Suprapubic skin (tissue), 4 donors: ENCODE results near the gene STOM. TPM values are rescaled to one million over a fixed set of nuclear protein-coding genes. Genes with fewer than 3 reads are reported as not detected.
A peak's percentile ranks its signal among the peaks of the same experiment; 100 is the strongest.

ENCODE experiments used
- DNase-seq, 2 donors: peaks; one replicate each; pipeline ENCODE4 v3.0.0-alpha.2; 2019; ENCODE audit warnings: low spot score in 2 of 2
- H3K27ac ChIP-seq: fragments of 200-600 bp; sonication (generic); one replicate; pipeline ENCODE4 v1.5.1; 2019
- H3K27me3 ChIP-seq: fragments of 200-600 bp; sonication (generic); one replicate; pipeline ENCODE4 v1.5.1; 2019
- H3K36me3 ChIP-seq: fragments of 200-600 bp; sonication (generic); one replicate; pipeline ENCODE4 v1.5.1; 2019
- H3K4me1 ChIP-seq: fragments of 200-600 bp; sonication (generic); one replicate; pipeline ENCODE4 v1.5.1; 2019
- H3K4me3 ChIP-seq: fragments of 200-600 bp; sonication (generic); one replicate; pipeline ENCODE4 v1.5.1; 2019; ENCODE audit warnings: mild to moderate bottlenecking
- H3K9me3 ChIP-seq: fragments of 200-600 bp; sonication (generic); one replicate; pipeline ENCODE4 v1.5.1; 2019
- CTCF ChIP-seq, 2 donors: fragments of 200-600 bp in 1 of 2; fragments of 450-650 bp in 1 of 2; sonication (generic) in 1 of 2; IDR thresholded peaks; one replicate each; pipeline ENCODE4 v1.5.1; 2016 to 2019; ENCODE audit warnings: antibody characterized with exemption in 2 of 2, mild to moderate bottlenecking in 1 of 2, moderate library complexity in 1 of 2
- EP300 ChIP-seq: sonication (generic); formaldehyde crosslinking; IDR thresholded peaks from one replicate; pipeline ENCODE4 v1.6.1; 2017; ENCODE audit warnings: antibody characterized with exemption
- POLR2A ChIP-seq, 2 donors: fragments of 450-650 bp; IDR thresholded peaks; one replicate each; pipeline ENCODE4 v1.6.1; 2017; ENCODE audit warnings: antibody characterized with exemption in 2 of 2, mild to moderate bottlenecking in 2 of 2, moderate library complexity in 2 of 2
- POLR2AphosphoS5 ChIP-seq, 3 donors: sonication (generic); formaldehyde crosslinking; IDR thresholded peaks; one replicate each; pipeline ENCODE4 v1.6.1; 2017; ENCODE audit warnings: antibody characterized with exemption in 3 of 3
- WGBS: methylation state at CpG from one replicate; pipeline ENCODE4 v1.1.5; 2018; 5-methylcytosine and 5-hydroxymethylcytosine counted together
- total RNA-seq, 4 donors: library from RNA; depleted of rRNA; stranded (reverse); fragments of >200 nt; gene quantifications; one replicate each; pipeline ENCODE4 v1.1.0, GENCODE V29; 2016

STOM gene
- total RNA-seq, 4 donors from 2014 or later = 166 to 238 (median 185) TPM

GRCh38 chr9:121362813-121363621 lies 7.0 kb downstream of the STOM start:
- Histone ChIP-seq H3K4me3 (no peak overlapping the region), H3K36me3 (no peaks in the 10 kb centered on the region), H3K4me1 (peaks cover 96% of the 10 kb centered on the region), H3K27me3 (no peaks in the 10 kb centered on the region), H3K27ac (peak overlapping the region; percentile 86), H3K9me3 (no peaks in the 10 kb centered on the region)
- no peak for DNase-seq
- WGBS = 4% methylated on average over 2 of the region's 2 CpGs
- peak; percentile 15 to 43 (median 21) for TF ChIP-seq POLR2AphosphoS5 (IDR thresholded peaks at IDR 0.05)
- TF ChIP-seq CTCF (IDR thresholded peaks at IDR 0.05) = no peak

- no peak for DNase-seq
- Histone ChIP-seq H3K27me3 (no peaks in the 10 kb centered on the region), H3K9me3 (no peaks in the 10 kb centered on the region), H3K4me3 (no peak overlapping the region), H3K36me3 (no peaks in the 10 kb centered on the region), H3K27ac (peak overlapping the region; percentile 86), H3K4me1 (peaks cover 77% of the 10 kb centered on the region)
- no peak for TF ChIP-seq POLR2AphosphoS5 (IDR thresholded peaks at IDR 0.05)
- no peak for TF ChIP-seq CTCF (IDR thresholded peaks at IDR 0.05)
- TF ChIP-seq EP300 = no peak
- TF ChIP-seq POLR2A (IDR thresholded peaks at IDR 0.05) = no peak
Observed at GRCh38 chr9:121360601-121361374, 9.3 kb downstream of the STOM start.

- TF ChIP-seq EP300 = no peak
- TF ChIP-seq POLR2A (IDR thresholded peaks at IDR 0.05) = no peak
- TF ChIP-seq POLR2AphosphoS5 (IDR thresholded peaks at IDR 0.05) = no peak
- no peak for TF ChIP-seq CTCF (IDR thresholded peaks at IDR 0.05)
- no peak for DNase-seq
- 75% methylated on average over 3 of the region's 3 CpGs for WGBS
- H3K9me3 ChIP-seq = no peaks in the 10 kb centered on the region
- H3K36me3 ChIP-seq = peaks cover 3% of the 10 kb centered on the region
- H3K4me3 ChIP-seq = no peak overlapping the region
- no peaks in the 10 kb centered on the region for H3K27me3 ChIP-seq
- peak overlapping the region; percentile 37 for H3K27ac ChIP-seq
- H3K4me1 ChIP-seq = peaks cover 66% of the 10 kb centered on the region
Observed at GRCh38 chr9:121359351-121360294, 10.4 kb downstream of the STOM start.

GRCh38 chr9:121358751-121359150 lies 11.3 kb downstream of the STOM start:
- no peak for DNase-seq
- peak overlapping the region; percentile 37 for H3K27ac ChIP-seq
- H3K4me1 ChIP-seq = peaks cover 58% of the 10 kb centered on the region
- H3K4me3 ChIP-seq = no peak overlapping the region
- peaks cover 12% of the 10 kb centered on the region for H3K36me3 ChIP-seq
- TF ChIP-seq EP300 (no peak), CTCF (IDR thresholded peaks at IDR 0.05) (no peak)
- no peaks in the 10 kb centered on the region for H3K9me3 ChIP-seq
- WGBS = 47% methylated on average over 3 of the region's 3 CpGs
- no peaks in the 10 kb centered on the region for H3K27me3 ChIP-seq
